Neuronal stem cell (in vitro differentiated cells): ENCODE results near the gene CFAP70.

ENCODE experiments used
- DNase-seq: peaks from one replicate; pipeline ENCODE4 v3.0.0-alpha.2; 2013; ENCODE audit warnings: low spot score
- H2AFZ ChIP-seq: one replicate; pipeline ENCODE4 v1.6.1; 2013; ENCODE audit warnings: mild to moderate bottlenecking, low read length, inconsistent platforms
- H2AK5ac ChIP-seq: 2 replicates; pipeline ENCODE4 v1.6.1; 2013; ENCODE audit warnings: low read depth, mild to moderate bottlenecking, inconsistent platforms, low read length, moderate library complexity, mixed read lengths
- H2BK120ac ChIP-seq: 2 replicates; pipeline ENCODE4 v1.6.1; 2013; ENCODE audit warnings: low read depth, mild to moderate bottlenecking, inconsistent platforms, low read length, moderate library complexity, mixed read lengths
- H2BK12ac ChIP-seq: one replicate; pipeline ENCODE4 v1.6.1; 2013; ENCODE audit warnings: low read length, inconsistent platforms
- H2BK15ac ChIP-seq: 2 replicates; pipeline ENCODE4 v1.6.1; 2013; ENCODE audit warnings: mild to moderate bottlenecking, low read length, inconsistent platforms, mixed read lengths
- H2BK5ac ChIP-seq: one replicate; pipeline ENCODE4 v1.6.1; 2013; ENCODE audit warnings: inconsistent platforms, mild to moderate bottlenecking, low read length, moderate library complexity
- H3K14ac ChIP-seq: one replicate; pipeline ENCODE4 v1.6.1; 2013; ENCODE audit warnings: low read length, inconsistent platforms
- H3K18ac ChIP-seq: 2 replicates; pipeline ENCODE4 v1.6.1; 2013; ENCODE audit warnings: low read length, inconsistent platforms
- H3K23ac ChIP-seq: 2 replicates; pipeline ENCODE4 v1.6.1; 2013; ENCODE audit warnings: low read depth, mild to moderate bottlenecking, mixed read lengths, low read length, inconsistent platforms; ENCODE audit not compliant: poor library complexity
- H3K27ac ChIP-seq: replicated peaks from 3 replicates; pipeline ENCODE4 v1.5.1; 2013; ENCODE audit warnings: low read length, inconsistent platforms
- H3K27me3 ChIP-seq, 3 experiments: 2 replicates each; pipeline ENCODE4 v1.6.1; 2013; ENCODE audit warnings: low read length in 3 of 3, mild to moderate bottlenecking in 2 of 3, inconsistent platforms in 1 of 3, low read depth in 1 of 3, mixed read lengths in 1 of 3, moderate library complexity in 1 of 3; ENCODE audit not compliant: control insufficient read depth in 3 of 3, insufficient read depth in 3 of 3
- H3K36me3 ChIP-seq, 2 donors: replicated peaks in 1 of 2; 2 replicates each; pipeline ENCODE4 v1.6.1; 2013; ENCODE audit warnings: low read length in 2 of 2; ENCODE audit not compliant: control insufficient read depth in 2 of 2, insufficient read depth in 2 of 2
- H3K4ac ChIP-seq: 2 replicates; pipeline ENCODE4 v1.6.1; 2013; ENCODE audit warnings: inconsistent platforms, mild to moderate bottlenecking, low read length, moderate library complexity
- H3K4me1 ChIP-seq, 2 donors: 1 replicate in 1 of 2; 2 replicates in 1 of 2; pipeline ENCODE4 v1.6.1; 2013; ENCODE audit warnings: low read length in 2 of 2, low read depth in 1 of 2; ENCODE audit not compliant: control insufficient read depth in 2 of 2, insufficient read depth in 1 of 2
- H3K4me2 ChIP-seq: one replicate; pipeline ENCODE4 v1.6.1; 2013; ENCODE audit warnings: mild to moderate bottlenecking, low read length, inconsistent platforms; ENCODE audit not compliant: insufficient read depth, poor library complexity, severe bottlenecking
- H3K4me3 ChIP-seq, 2 donors: 2 replicates each; pipeline ENCODE4 v1.5.1; 2013; ENCODE audit warnings: low read length in 2 of 2, mild to moderate bottlenecking in 2 of 2, inconsistent platforms in 1 of 2, moderate library complexity in 1 of 2
- H3K79me1 ChIP-seq: one replicate; pipeline ENCODE4 v1.6.1; 2013; ENCODE audit warnings: low read depth, mild to moderate bottlenecking, inconsistent platforms, low read length, moderate library complexity
- H3K9ac ChIP-seq: one replicate; pipeline ENCODE4 v1.6.1; 2013; ENCODE audit warnings: mild to moderate bottlenecking, low read depth, low read length, inconsistent platforms; ENCODE audit not compliant: poor library complexity
- H3K9me3 ChIP-seq, 2 donors: replicated peaks in 1 of 2; 2 replicates each; pipeline versions ENCODE3 to v1.6.1; 2013; ENCODE audit warnings: low read length in 2 of 2, mild to moderate bottlenecking in 2 of 2, inconsistent platforms in 1 of 2, low read depth in 1 of 2, mixed read lengths in 1 of 2, moderate library complexity in 1 of 2; ENCODE audit not compliant: control insufficient read depth in 2 of 2, insufficient read depth in 1 of 2
- H4K8ac ChIP-seq: one replicate; pipeline ENCODE4 v1.6.1; 2013; ENCODE audit warnings: low read depth, mild to moderate bottlenecking, inconsistent platforms, low read length, moderate library complexity
- H4K91ac ChIP-seq: one replicate; pipeline ENCODE4 v1.6.1; 2013; ENCODE audit warnings: low read length, low read depth, mild to moderate bottlenecking, inconsistent platforms; ENCODE audit not compliant: poor library complexity
- WGBS, 2 donors: extraction: QIAGEN DNeasy Blood & Tissue Kit; methylation state at CpG; one replicate each; pipeline ENCODE4 v1.1.7; 2013; ENCODE audit warnings: missing lambda C conversion rate in 2 of 2, mixed read lengths in 1 of 2; ENCODE audit not compliant: insufficient read length in 2 of 2, insufficient replicate concordance in 1 of 2; ENCODE audit errors: extremely low coverage in 2 of 2; 5-methylcytosine and 5-hydroxymethylcytosine counted together

Gene CFAP70

GRCh38 chr10:73405556-73405955 lies 46.9 kb upstream of the CFAP70 start:
- Histone ChIP-seq H3K4ac (no peak overlapping the region), H3K79me1 (no peaks in the 10 kb centered on the region), H4K91ac (no peak overlapping the region), H3K9ac (no peak overlapping the region), H3K23ac (no peak overlapping the region), H2BK15ac (no peak overlapping the region), H3K4me1 (no peaks in the 10 kb centered on the region), H3K27ac (no peak overlapping the region), H3K18ac (no peak overlapping the region), H2AK5ac (no peak overlapping the region), H3K4me3 (no peak overlapping the region), H2AFZ (no peak overlapping the region), H4K8ac (no peak overlapping the region), H2BK5ac (no peak overlapping the region), H3K27me3 (no peaks in the 10 kb centered on the region), H2BK120ac (no peak overlapping the region), H3K9me3 (no peaks in the 10 kb centered on the region), H2BK12ac (no peak overlapping the region), H3K36me3 (peaks cover 0 to 5% of the 10 kb centered on the region in 2 donors), H3K14ac (no peak overlapping the region), H3K4me2 (no peak overlapping the region)
- no peak for DNase-seq
- no CpG with 5 or more reads among the region's 3 CpGs for WGBS, 2 donors

GRCh38 chr10:73404690-73405089 lies 46.0 kb upstream of the CFAP70 start:
- peaks cover 0 to 5% of the 10 kb centered on the region in 2 donors for H3K36me3 ChIP-seq
- H3K9me3 ChIP-seq, result no peaks in the 10 kb centered on the region
- H3K4me2 ChIP-seq, result no peak overlapping the region
- no peak overlapping the region for H2AFZ ChIP-seq
- no peak overlapping the region for H4K8ac ChIP-seq
- no peak overlapping the region for H2BK15ac ChIP-seq
- WGBS, 2 donors, result no CpG with 5 or more reads among the region's 9 CpGs
- no peaks in the 10 kb centered on the region for H3K4me1 ChIP-seq
- H4K91ac ChIP-seq, result no peak overlapping the region
- H3K14ac ChIP-seq, result no peak overlapping the region
- no peak for DNase-seq
- no peak overlapping the region for H3K4ac ChIP-seq
- H3K27me3 ChIP-seq, result no peaks in the 10 kb centered on the region
- H2AK5ac ChIP-seq, result no peak overlapping the region
- no peak overlapping the region for H2BK12ac ChIP-seq
- no peak overlapping the region for H2BK120ac ChIP-seq
- no peak overlapping the region for H3K27ac ChIP-seq
- H2BK5ac ChIP-seq, result no peak overlapping the region
- H3K18ac ChIP-seq, result no peak overlapping the region
- H3K9ac ChIP-seq, result no peak overlapping the region
- no peak overlapping the region for H3K4me3 ChIP-seq
- no peak overlapping the region for H3K23ac ChIP-seq
- no peaks in the 10 kb centered on the region for H3K79me1 ChIP-seq

- WGBS, 2 donors, result no CpG with 5 or more reads among the region's 6 CpGs
- no peak overlapping the region for H4K8ac ChIP-seq
- no peak overlapping the region for H3K14ac ChIP-seq
- H3K9ac ChIP-seq, result no peak overlapping the region
- H2BK15ac ChIP-seq, result no peak overlapping the region
- H3K4me1 ChIP-seq, result no peaks in the 10 kb centered on the region
- no peak overlapping the region for H2BK5ac ChIP-seq
- no peaks in the 10 kb centered on the region for H3K79me1 ChIP-seq
- no peak overlapping the region for H3K23ac ChIP-seq
- no peaks in the 10 kb centered on the region for H3K9me3 ChIP-seq
- no peak overlapping the region for H2BK120ac ChIP-seq
- no peak for DNase-seq
- H3K4ac ChIP-seq, result no peak overlapping the region
- H2BK12ac ChIP-seq, result no peak overlapping the region
- H3K4me3 ChIP-seq, result no peak overlapping the region
- H3K4me2 ChIP-seq, result no peak overlapping the region
- no peak overlapping the region for H2AFZ ChIP-seq
- no peak overlapping the region for H3K18ac ChIP-seq
- no peaks in the 10 kb centered on the region for H3K27me3 ChIP-seq
- no peak overlapping the region for H4K91ac ChIP-seq
- no peak overlapping the region for H2AK5ac ChIP-seq
- no peak overlapping the region for H3K27ac ChIP-seq
- H3K36me3 ChIP-seq, result peaks cover 4 to 24% of the 10 kb centered on the region in 2 donors
These were observed 43.0 kb upstream of the CFAP70 start for GRCh38 chr10:73401636-73402035.

- Histone ChIP-seq H3K27ac (no peak overlapping the region), H3K36me3 (peaks cover 6 to 47% of the 10 kb centered on the region in 2 donors), H2BK12ac (no peak overlapping the region), H3K4me1 (no peaks in the 10 kb centered on the region), H2AFZ (no peak overlapping the region), H2BK120ac (no peak overlapping the region), H3K79me1 (no peaks in the 10 kb centered on the region), H4K8ac (no peak overlapping the region), H3K9me3 (no peaks in the 10 kb centered on the region), H3K23ac (no peak overlapping the region), H3K18ac (no peak overlapping the region), H2BK15ac (no peak overlapping the region), H2BK5ac (no peak overlapping the region), H3K14ac (no peak overlapping the region), H3K4me3 (no peak overlapping the region), H4K91ac (no peak overlapping the region), H3K4me2 (no peak overlapping the region), H2AK5ac (no peak overlapping the region), H3K27me3 (no peaks in the 10 kb centered on the region), H3K9ac (no peak overlapping the region), H3K4ac (no peak overlapping the region)
- WGBS, 2 donors, result no CpG with 5 or more reads among the region's 4 CpGs
- DNase-seq, result no peak
These were observed 40.4 kb upstream of the CFAP70 start for GRCh38 chr10:73399063-73399462.
